GM18861 (cell line): ENCODE results near the gene SCFD2.
"Not testable (repeated sequence)": the region's sequence is repeated elsewhere in the genome, so short reads cannot be mapped to it uniquely, and the experiment has no call there.

ENCODE experiments used
- ATAC-seq: cut with Tn5 transposase; IDR thresholded peaks from one replicate; pipeline ENCODE4 v1.9.1; 2021; ENCODE audit not compliant: unreplicated experiment

The SCFD2 gene

GRCh38 chr4:52996261-52997131, 369.4 kb downstream of the SCFD2 start:
- no peak for ATAC-seq

GRCh38 chr4:52995360-52996030, 370.4 kb downstream of the SCFD2 start:
- ATAC-seq: no peak

GRCh38 chr4:52994567-52994966, 371.3 kb downstream of the SCFD2 start:
- no peak for ATAC-seq

- ATAC-seq: no peak
These were observed 372.1 kb downstream of the SCFD2 start for GRCh38 chr4:52993771-52994170.

DNA sequence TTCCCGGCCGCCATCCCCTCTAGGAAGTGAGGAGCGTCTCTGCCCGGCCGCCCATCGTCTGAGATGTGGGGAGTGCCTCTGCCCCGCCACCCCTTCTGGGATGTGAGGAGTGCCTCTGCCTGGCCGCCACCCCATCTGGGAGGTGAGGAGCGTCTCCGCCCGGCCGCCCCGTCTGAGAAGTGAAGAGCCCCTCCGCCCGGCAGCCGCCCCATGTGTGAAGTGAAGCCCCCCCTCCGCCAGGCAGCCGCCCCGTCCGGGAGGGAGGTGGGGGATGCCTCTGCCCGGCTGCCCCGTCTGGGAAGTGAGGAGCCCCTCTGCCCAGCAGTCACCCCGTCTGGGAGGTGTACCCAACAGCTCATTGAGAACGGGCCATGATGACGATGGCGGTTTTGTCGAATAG, 373.3 kb downstream of the SCFD2 start:
- ATAC-seq: not testable (repeated sequence)

DNA sequence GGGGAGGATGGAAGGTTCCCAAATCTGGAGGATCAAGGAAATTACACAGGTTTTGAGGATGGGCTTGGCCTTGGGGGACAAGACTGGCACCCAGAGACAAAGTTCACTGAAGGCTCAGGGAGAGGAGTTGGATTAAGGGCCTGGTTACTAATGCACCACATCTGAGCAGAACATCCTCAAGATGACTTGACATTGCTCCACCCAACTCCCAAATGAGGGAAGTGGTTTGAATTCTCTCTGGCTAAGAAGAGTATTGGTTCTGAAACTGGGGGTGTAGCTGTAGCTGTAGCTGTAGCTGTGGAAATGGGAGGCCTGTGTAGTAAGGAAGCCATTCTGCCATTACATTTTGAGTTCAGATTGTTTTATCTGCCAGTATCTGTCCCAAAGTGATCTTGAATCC, 374.4 kb downstream of the SCFD2 start:
- no peak for ATAC-seq

- ATAC-seq: no peak
These were observed 375.2 kb downstream of the SCFD2 start for GRCh38 chr4:52990706-52991105.

DNA sequence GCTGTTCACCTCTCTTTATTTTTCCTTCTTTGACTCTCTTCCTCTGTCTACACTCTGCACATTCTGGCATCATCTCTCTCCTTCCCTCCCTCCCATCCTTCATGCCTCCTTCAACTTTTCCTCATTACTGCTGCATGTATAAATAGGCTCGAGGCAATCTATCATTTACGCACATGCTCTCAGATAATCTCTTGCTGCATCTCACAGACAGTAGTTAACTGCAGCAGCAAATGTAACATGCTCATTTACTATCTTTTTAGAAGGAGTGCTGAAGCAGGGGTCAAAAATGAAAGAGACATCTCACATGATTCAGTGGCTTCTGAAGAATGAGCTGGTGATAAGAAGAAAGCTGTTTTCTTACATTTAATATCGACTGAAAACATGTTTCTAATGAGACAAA, 376.0 kb downstream of the SCFD2 start:
- no peak for ATAC-seq

- no peak for ATAC-seq
These were observed 378.3 kb downstream of the SCFD2 start for GRCh38 chr4:52987392-52988056.

DNA sequence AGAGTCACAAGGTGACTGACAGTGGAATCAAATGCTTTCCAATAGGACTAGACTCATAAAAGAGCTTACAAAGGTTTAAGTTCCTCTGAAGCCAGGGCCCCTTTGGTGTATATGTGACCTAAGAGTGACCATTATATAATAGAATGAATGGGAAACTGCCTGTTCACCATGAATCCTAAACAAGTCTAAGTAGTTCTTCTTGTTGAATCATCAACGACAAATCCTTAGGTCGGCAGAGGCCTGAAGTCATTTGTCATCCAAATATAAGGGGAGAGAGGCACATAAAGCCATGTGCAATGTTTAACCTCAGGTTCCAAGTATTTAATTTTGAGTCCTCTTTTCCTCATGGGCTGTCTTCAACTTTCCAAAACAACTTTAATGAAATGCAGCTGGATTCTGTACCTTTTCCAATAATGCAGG, 381.4 kb downstream of the SCFD2 start:
- no peak for ATAC-seq

DNA sequence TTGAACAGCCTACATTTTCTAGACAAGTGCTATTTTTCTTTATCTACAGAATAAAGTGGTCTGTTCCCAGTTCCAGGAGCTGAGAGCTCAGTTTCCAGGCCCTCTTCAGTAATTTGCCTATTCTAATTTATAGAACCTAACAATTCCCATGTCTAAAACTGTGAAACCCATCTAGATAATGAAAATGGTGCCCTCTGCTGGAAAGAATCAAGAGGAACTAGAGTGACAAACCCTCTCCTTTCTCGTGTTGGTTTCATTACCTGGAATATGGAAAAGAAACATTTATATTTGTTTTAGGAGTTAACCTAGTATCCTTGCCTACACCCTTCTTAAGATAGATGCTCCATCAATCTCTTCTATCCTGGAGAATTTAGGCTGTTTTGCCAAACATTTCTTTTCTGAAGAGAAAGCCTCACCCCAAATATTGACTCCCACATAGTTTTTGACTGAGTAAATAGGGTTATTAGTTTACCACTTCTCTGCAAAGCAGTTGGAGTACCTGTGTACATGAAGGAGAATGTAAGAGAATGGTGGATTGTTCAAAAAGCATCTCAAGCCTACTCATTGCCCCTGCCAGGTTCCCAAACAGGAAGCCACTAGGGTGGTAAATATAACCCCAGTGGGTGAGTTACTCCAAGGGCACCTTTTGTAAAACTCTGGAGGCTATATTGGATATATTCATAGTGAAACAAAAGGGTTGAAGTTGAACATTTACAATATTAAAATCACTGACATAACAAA, 382.1 kb downstream of the SCFD2 start:
- no peak for ATAC-seq

DNA sequence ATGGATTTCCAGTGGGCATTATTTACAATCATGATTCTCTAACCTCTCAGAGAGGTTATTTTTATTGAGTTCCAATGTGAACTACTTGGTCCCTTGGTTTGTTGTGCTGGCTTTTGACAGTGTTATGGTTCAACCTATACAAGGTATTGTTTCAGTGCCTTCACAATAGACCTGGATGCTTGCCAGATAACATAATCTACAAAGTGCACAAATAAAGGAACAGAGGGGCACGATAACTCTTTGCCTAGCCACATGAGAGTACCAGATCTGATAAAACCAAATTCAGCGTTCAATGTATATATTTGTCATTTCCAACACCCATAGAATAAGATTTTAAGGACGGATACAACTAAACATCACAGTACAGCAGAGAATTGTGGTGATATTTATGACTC, 382.9 kb downstream of the SCFD2 start:
- ATAC-seq: no peak

GRCh38 chr4:52982255-52982945, 383.5 kb downstream of the SCFD2 start:
- peak; percentile 45 for ATAC-seq

DNA sequence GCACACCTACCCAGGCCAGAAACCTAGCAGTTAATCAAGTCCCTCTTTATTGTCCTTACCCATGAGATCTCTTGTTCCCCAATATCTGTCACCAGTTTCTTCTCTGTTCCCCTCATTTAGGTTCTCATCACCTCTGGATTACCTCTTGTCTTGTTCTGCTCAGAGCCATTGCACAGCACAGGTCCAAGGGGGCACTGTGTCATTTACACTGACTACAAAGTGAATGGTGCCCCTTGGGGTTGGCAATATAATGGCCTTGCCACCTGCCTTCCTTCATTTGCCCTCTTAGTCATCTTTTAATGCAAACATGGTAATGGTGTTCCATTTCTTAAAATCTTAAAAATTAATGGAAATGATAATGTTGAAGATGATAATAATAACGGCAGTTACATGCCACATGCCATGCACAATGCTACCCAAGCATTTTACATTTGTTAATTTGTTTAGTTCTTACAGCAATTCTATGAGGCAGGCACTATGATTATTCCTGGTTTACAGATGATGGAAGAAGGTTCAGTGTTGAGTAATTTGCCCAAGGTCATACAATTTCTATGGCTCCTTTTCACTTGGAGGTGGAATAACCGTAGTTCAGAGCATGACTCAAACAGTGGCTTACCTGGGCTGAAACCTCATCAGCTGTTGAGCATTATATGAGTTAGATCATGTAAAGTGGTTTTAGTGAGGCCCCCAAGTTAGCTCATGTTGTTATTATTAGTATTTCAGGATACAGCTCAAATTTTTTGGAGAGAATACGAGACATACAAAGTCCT, 385.9 kb downstream of the SCFD2 start:
- ATAC-seq: no peak

GRCh38 chr4:52979020-52979419, 386.8 kb downstream of the SCFD2 start:
- no peak for ATAC-seq

DNA sequence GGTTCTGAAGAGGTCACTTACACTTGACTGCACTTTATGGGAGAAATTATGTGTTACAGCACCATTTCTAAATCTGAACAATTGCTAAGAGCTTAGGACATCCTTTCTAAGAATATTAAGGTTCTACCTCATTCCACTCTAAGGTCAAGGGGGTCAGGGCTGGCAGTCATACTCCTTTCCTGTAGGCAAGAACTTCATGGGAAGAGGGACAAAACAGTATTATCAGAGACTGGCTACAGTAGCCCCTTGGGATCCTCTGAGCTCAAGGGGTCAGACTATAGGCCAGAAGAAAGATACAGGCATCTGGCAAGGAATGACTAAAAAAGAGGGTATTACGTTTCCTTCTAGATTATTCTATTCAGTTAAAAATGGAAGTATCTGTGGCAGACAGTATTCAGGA, 388.6 kb downstream of the SCFD2 start:
- no peak for ATAC-seq

- no peak for ATAC-seq
These were observed 389.2 kb downstream of the SCFD2 start for GRCh38 chr4:52976523-52977230.

- ATAC-seq: no peak
These were observed 397.2 kb downstream of the SCFD2 start for GRCh38 chr4:52968691-52969090.

DNA sequence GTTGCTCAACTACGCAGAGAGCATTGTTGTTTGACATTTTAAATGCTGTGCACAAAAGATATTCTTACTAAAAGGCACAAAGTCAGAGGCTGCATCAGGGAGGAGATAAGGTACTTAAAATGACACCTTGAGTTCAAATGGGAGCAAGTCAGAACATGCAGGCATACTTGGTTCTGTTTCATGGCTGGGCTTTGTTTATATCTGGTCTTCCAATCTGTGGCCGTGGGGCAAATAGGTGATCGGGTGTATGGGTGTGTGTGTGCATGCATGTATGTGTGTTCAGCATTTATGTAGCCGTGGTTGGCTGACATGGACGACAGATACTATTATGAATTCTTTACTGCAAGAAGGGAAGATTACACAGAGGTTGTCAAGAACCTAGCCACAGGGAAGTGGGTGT, 397.6 kb downstream of the SCFD2 start:
- no peak for ATAC-seq
